ENCODE results near the gene GRID1. TPM values are rescaled to one million over a fixed set of nuclear protein-coding genes. Genes with fewer than 3 reads are reported as not detected.

GRID1 gene
- total RNA-seq, 2 donors from 2014 or later: 0.37 to 0.67 TPM

DNA sequence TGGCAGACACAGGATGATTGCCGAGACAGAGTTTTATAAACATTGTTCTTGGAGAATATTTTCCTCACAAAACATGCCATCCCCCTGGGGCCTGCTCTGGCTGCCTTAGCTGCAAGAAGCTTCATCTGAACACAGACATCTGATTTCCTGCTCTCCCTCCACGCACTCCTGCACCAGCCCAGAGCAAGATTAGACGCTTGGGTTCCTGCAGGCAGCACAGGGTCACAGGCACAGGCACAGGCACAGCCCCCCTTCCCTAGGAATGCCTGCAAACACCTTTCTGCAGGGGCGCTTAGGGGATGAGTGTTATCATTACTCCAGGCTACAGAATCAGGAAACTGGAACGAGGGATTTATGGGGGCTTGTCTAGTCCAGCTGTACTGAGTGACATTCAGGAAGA, 450.3 kb downstream of the GRID1 start:
- no peaks in the 10 kb centered on the region for H3K9me3 ChIP-seq
- no peaks in the 10 kb centered on the region for H3K36me3 ChIP-seq
- DNase-seq (ENCODE audit: low spot score): no peak
- peaks cover 0 to 19% of the 10 kb centered on the region in 2 donors for H3K4me1 ChIP-seq
- no peaks in the 10 kb centered on the region for H3K27me3 ChIP-seq
- no peak overlapping the region for H3K4me3 ChIP-seq
- no peak overlapping the region for H3K27ac ChIP-seq
- TF ChIP-seq, protein P1, sequence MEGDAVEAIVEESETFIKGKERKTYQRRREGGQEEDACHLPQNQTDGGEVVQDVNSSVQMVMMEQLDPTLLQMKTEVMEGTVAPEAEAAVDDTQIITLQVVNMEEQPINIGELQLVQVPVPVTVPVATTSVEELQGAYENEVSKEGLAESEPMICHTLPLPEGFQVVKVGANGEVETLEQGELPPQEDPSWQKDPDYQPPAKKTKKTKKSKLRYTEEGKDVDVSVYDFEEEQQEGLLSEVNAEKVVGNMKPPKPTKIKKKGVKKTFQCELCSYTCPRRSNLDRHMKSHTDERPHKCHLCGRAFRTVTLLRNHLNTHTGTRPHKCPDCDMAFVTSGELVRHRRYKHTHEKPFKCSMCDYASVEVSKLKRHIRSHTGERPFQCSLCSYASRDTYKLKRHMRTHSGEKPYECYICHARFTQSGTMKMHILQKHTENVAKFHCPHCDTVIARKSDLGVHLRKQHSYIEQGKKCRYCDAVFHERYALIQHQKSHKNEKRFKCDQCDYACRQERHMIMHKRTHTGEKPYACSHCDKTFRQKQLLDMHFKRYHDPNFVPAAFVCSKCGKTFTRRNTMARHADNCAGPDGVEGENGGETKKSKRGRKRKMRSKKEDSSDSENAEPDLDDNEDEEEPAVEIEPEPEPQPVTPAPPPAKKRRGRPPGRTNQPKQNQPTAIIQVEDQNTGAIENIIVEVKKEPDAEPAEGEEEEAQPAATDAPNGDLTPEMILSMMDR (IDR thresholded peaks at IDR 0.05): no peak

DNA sequence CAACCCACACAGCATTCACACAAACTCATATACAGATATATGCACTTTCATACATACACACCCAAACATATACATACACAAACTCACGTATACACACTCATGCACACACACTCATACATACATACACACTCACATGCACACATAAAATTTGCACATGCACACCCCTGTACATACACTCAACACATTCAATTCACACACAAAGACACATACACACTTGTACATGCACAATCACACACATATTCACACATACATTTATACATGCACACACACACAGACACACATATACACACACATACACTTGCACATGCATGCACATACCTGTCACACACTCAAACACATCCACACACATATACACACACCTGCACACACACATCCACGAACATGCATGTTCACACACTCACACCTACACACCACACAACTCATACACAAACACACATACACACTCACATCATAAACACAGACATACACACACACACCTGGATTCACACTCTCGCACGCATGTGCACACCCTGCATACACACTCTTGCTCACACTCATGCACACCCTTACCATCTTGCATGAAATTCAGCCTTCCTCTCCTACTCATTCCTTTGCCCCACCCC, 451.2 kb downstream of the GRID1 start:
- H3K36me3 ChIP-seq: no peaks in the 10 kb centered on the region
- no peaks in the 10 kb centered on the region for H3K9me3 ChIP-seq
- no peaks in the 10 kb centered on the region for H3K27me3 ChIP-seq
- H3K27ac ChIP-seq: no peak overlapping the region
- H3K4me3 ChIP-seq: no peak overlapping the region
- peaks cover 0 to 19% of the 10 kb centered on the region in 2 donors for H3K4me1 ChIP-seq
- DNase-seq (ENCODE audit: low spot score): no peak
- TF ChIP-seq, protein P1 (IDR thresholded peaks at IDR 0.05): no peak

DNA sequence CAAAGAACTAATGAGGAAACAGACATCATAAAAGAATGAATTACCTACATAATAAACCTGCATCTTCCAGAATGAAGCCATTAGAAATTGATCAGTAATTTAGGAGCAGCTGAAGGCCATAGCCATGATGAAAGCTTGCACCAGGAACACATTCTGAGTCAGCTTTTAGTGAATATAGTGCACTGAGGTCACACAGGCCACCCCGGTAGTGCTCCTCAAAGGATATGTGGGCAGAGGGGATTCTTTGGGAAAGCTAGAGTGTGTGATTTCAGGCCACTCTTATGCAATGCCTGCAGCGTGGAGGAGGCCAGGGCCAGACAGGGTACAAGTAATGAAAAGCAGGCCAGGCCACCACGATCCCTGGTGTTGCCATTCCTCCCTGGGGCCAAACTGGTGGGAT, 451.9 kb downstream of the GRID1 start:
- H3K4me3 ChIP-seq: no peak overlapping the region
- no peaks in the 10 kb centered on the region for H3K9me3 ChIP-seq
- DNase-seq (ENCODE audit: low spot score): no peak
- H3K27ac ChIP-seq: no peak overlapping the region
- TF ChIP-seq, protein P1 (IDR thresholded peaks at IDR 0.05): no peak
- H3K27me3 ChIP-seq: no peaks in the 10 kb centered on the region
- H3K36me3 ChIP-seq: no peaks in the 10 kb centered on the region
- peaks cover 0 to 17% of the 10 kb centered on the region in 2 donors for H3K4me1 ChIP-seq

DNA sequence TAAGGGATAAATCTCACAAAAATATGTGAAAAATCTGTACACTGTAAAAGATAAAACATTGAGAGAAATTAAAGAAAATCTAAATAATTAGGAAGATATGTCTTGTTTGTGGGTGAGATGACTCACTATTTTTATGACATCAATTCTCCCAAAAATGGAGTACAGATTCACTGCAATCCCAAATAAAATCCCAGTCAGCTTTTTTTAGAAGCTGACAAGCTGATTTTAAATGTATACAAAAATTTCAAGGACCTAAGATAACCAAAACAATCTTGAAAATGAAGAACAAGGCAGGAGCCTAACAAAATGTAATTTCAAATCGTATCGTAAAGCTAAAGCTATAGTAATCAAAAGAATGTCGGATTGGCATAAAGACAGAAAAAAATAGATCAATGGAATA, 458.1 kb downstream of the GRID1 start:
- H3K9me3 ChIP-seq: no peaks in the 10 kb centered on the region

DNA sequence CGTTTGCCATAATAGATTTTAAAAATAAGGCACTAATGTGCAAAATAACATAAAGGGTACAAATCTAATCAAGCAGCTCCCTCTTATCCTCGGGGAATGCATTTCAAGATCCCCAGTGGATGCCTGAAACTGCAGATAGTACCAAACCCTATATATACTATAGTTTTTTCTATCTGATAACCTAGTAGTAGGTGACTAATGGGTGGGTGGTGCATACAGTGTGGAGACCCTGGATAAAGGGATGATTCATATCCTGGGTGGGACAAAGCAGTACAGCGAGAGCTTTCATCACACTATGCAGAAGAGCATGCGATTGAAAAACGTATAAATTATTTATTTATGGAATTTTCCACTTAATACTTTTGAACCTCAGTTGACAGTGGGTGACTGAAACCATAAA, 464.5 kb downstream of the GRID1 start:
- Histone ChIP-seq H3K27me3 (no peaks in the 10 kb centered on the region), H3K4me1 (no peaks in the 10 kb centered on the region), H3K4me3 (no peak overlapping the region), H3K27ac (no peak overlapping the region), H3K9me3 (no peaks in the 10 kb centered on the region), H3K36me3 (no peaks in the 10 kb centered on the region)
- TF ChIP-seq, protein P1 (IDR thresholded peaks at IDR 0.05): no peak
- DNase-seq (ENCODE audit: low spot score): no peak

More for the DNA sequence above, 458.1 kb downstream of the GRID1 start:
- Histone ChIP-seq H3K4me1 (no peaks in the 10 kb centered on the region), H3K27ac (no peak overlapping the region), H3K4me3 (no peak overlapping the region), H3K36me3 (no peaks in the 10 kb centered on the region), H3K27me3 (no peaks in the 10 kb centered on the region)
- DNase-seq (ENCODE audit: low spot score): no peak
- TF ChIP-seq, protein P1 (IDR thresholded peaks at IDR 0.05): no peak

DNA sequence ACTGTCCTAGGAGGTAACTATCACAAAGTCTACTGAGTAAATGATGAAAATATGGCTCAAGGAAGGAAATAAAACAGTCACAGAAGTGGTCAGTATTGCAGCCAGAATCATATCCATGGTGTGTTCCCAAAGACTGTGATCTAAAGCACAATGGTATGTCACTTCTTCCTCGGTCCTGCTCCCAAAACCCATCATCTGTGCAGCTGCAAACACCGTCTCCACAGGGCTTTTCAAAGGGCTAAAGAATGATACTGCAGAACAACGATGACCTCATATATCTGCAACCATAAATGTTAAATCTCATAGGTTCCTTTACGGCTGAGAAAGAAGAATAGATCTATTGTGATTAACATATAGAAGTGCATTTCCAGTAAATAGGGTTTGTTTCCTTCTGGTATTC, 465.0 kb downstream of the GRID1 start:
- H3K9me3 ChIP-seq: no peaks in the 10 kb centered on the region
- TF ChIP-seq, protein P1 (IDR thresholded peaks at IDR 0.05): no peak
- no peaks in the 10 kb centered on the region for H3K36me3 ChIP-seq
- no peak for DNase-seq (ENCODE audit: low spot score)
- H3K4me1 ChIP-seq: no peaks in the 10 kb centered on the region
- no peak overlapping the region for H3K27ac ChIP-seq
- H3K4me3 ChIP-seq: no peak overlapping the region
- H3K27me3 ChIP-seq: no peaks in the 10 kb centered on the region
